IMR-90 (cell line): Measurements from ENCODE around the gene PSMB11. TPM values are rescaled to one million over a fixed set of nuclear protein-coding genes. Genes with fewer than 3 reads are reported as not detected.

ENCODE experiments used
- ATAC-seq: fragments of 200-7000 bp; cut with Tn5 transposase; 2 replicates; pipeline ENCODE4 v1.9.1; 2020; ENCODE audit warnings: low read depth, mild to moderate bottlenecking, moderate library complexity
- BruUV-seq: library from RNA; stranded (reverse); fragments of 400-500 nt; replicated peaks from 2 replicates; lab custom pipeline; 2021; lab: Mats Ljungman, UMichigan
- CTCF ChIA-PET: fragments of 300-600 bp; formaldehyde crosslinking; extraction: SDS; loops from one replicate; lab custom pipeline; 2021; ENCODE audit warnings: antibody characterized with exemption; lab: Yijun Ruan, JAX
- POLR2A ChIA-PET: fragments of 300-600 bp; sonication (Branson Sonifier 250); formaldehyde crosslinking; loops from one replicate; lab custom pipeline; 2022; ENCODE audit warnings: antibody characterized with exemption; ENCODE audit not compliant: unreplicated experiment; lab: Charles Lee
- DNase-seq: peaks from one replicate; pipeline ENCODE4 v3.0.0; 2013
- H2AFZ ChIP-seq: replicated peaks from 2 replicates; pipeline ENCODE3; 2013; ENCODE audit warnings: low read length, mild to moderate bottlenecking; ENCODE audit not compliant: poor library complexity
- H2AK5ac ChIP-seq: 2 replicates; pipeline ENCODE4 v1.6.1; 2013; ENCODE audit warnings: low read depth, low read length, inconsistent platforms
- H2AK9ac ChIP-seq: replicated peaks from 2 replicates; pipeline ENCODE3; 2013; ENCODE audit warnings: mild to moderate bottlenecking, low read depth, low read length, moderate library complexity; ENCODE audit not compliant: poor library complexity
- H2BK120ac ChIP-seq: 2 replicates; pipeline ENCODE4 v1.6.1; 2013; ENCODE audit warnings: low read depth, low read length, inconsistent platforms
- H2BK15ac ChIP-seq: 3 replicates; pipeline ENCODE4 v1.6.1; 2013; ENCODE audit warnings: low read depth, low read length, inconsistent platforms
- H2BK20ac ChIP-seq: 2 replicates; pipeline ENCODE4 v1.6.1; 2013; ENCODE audit warnings: low read depth, mild to moderate bottlenecking, inconsistent platforms, low read length, moderate library complexity
- H2BK5ac ChIP-seq: 2 replicates; pipeline ENCODE4 v1.6.1; 2013; ENCODE audit warnings: mild to moderate bottlenecking, low read depth, low read length, inconsistent platforms; ENCODE audit not compliant: poor library complexity, severe bottlenecking
- H3K14ac ChIP-seq: replicated peaks from 2 replicates; pipeline ENCODE4 v1.6.1; 2013; ENCODE audit warnings: low read depth, low read length, inconsistent platforms
- H3K18ac ChIP-seq: 2 replicates; pipeline ENCODE4 v1.6.1; 2013; ENCODE audit warnings: low read depth, low read length, control low read depth
- H3K23ac ChIP-seq: 2 replicates; pipeline ENCODE4 v1.6.1; 2013; ENCODE audit warnings: low read depth, low read length, inconsistent platforms
- H3K27ac ChIP-seq: 2 replicates; pipeline ENCODE4 v1.5.1; 2013; ENCODE audit warnings: mild to moderate bottlenecking, control low read depth, low read length; ENCODE audit not compliant: insufficient read depth
- H3K27me3 ChIP-seq: 2 replicates; pipeline ENCODE4 v1.6.1; 2013; ENCODE audit warnings: low read length; ENCODE audit not compliant: control insufficient read depth, insufficient read depth
- H3K36me3 ChIP-seq: 2 replicates; pipeline ENCODE4 v1.6.1; 2013; ENCODE audit warnings: low read length, mixed read lengths; ENCODE audit not compliant: control insufficient read depth, insufficient read depth
- H3K4ac ChIP-seq: 2 replicates; pipeline ENCODE4 v1.6.1; 2013; ENCODE audit warnings: low read depth, low read length, inconsistent platforms
- H3K4me1 ChIP-seq: 2 replicates; pipeline ENCODE4 v1.6.1; 2013; ENCODE audit warnings: low read length, mixed read lengths; ENCODE audit not compliant: control insufficient read depth, insufficient read depth
- H3K4me2 ChIP-seq: 2 replicates; pipeline ENCODE4 v1.6.1; 2013; ENCODE audit warnings: low read depth, mild to moderate bottlenecking, control low read depth, low read length, moderate library complexity
- H3K4me3 ChIP-seq: 2 replicates; pipeline ENCODE4 v1.5.1; 2013; ENCODE audit warnings: low read depth, mild to moderate bottlenecking, control low read depth, low read length, moderate library complexity; ENCODE audit not compliant: insufficient read depth
- H3K56ac ChIP-seq: 2 replicates; pipeline ENCODE4 v1.6.1; 2013; ENCODE audit warnings: low read length, inconsistent platforms; ENCODE audit not compliant: insufficient read depth; ENCODE audit errors: extremely low read depth
- H3K79me1 ChIP-seq, 2 experiments: 2 replicates each; pipeline ENCODE4 v1.6.1; 2013; ENCODE audit warnings: low read length in 2 of 2, inconsistent platforms in 1 of 2, low read depth in 1 of 2
- H3K9ac ChIP-seq: 2 replicates; pipeline ENCODE4 v1.6.1; 2013; ENCODE audit warnings: low read depth, low read length, control low read depth
- H3K9me1 ChIP-seq: 2 replicates; pipeline ENCODE4 v1.6.1; 2013; ENCODE audit warnings: low read length, inconsistent platforms; ENCODE audit not compliant: insufficient read depth
- H3K9me3 ChIP-seq: 2 replicates; pipeline ENCODE4 v1.6.1; 2013; ENCODE audit warnings: low read length; ENCODE audit not compliant: control insufficient read depth, insufficient read depth
- H4K20me1 ChIP-seq: 2 replicates; pipeline ENCODE4 v1.6.1; 2013; ENCODE audit warnings: low read length, inconsistent platforms; ENCODE audit not compliant: insufficient read depth
- H4K5ac ChIP-seq: 2 replicates; pipeline ENCODE4 v1.6.1; 2013; ENCODE audit warnings: mild to moderate bottlenecking, low read depth, low read length, control low read depth
- H4K8ac ChIP-seq, 2 experiments: 2 replicates each; pipeline ENCODE4 v1.6.1; 2013; ENCODE audit warnings: low read depth in 2 of 2, low read length in 2 of 2, control low read depth in 1 of 2, inconsistent platforms in 1 of 2
- H4K91ac ChIP-seq: 2 replicates; pipeline ENCODE4 v1.6.1; 2013; ENCODE audit warnings: low read depth, low read length, inconsistent platforms; ENCODE audit not compliant: insufficient read depth
- FOS ChIP-seq: fragments of 150-350 bp; IDR thresholded peaks from 2 replicates; pipeline ENCODE4 v1.6.1; 2016; ENCODE audit warnings: low read depth, low read length
- NFE2L2 ChIP-seq: fragments of 150-350 bp; IDR thresholded peaks from 2 replicates; pipeline ENCODE4 v1.6.1; 2016; ENCODE audit warnings: low read depth, mild to moderate bottlenecking, low read length
- RCOR1 ChIP-seq: IDR thresholded peaks from 2 replicates; pipeline ENCODE4 v1.6.1; 2012; ENCODE audit warnings: mild to moderate bottlenecking, low read length, improper control_type of control experiment; ENCODE audit not compliant: insufficient replicate concordance
- RFX5 ChIP-seq: IDR thresholded peaks from 2 replicates; pipeline ENCODE4 v1.8.0; 2012; ENCODE audit warnings: low read depth, mild to moderate bottlenecking, low read length, moderate library complexity
- dilution Hi-C: fragments of 300-500 bp; cut with HindIII; formaldehyde crosslinking; loops from one replicate; pipeline ENCODE4 v1.14.3; 2018; ENCODE audit warnings: low sequenced_read_pairs; ENCODE audit not compliant: unreplicated experiment
- in situ Hi-C: fragments of 300-500 bp; cut with MboI; formaldehyde crosslinking; loops from 3 replicates; pipeline ENCODE4 v1.14.3; 2019; ENCODE audit warnings: low sequenced_read_pairs, inconsistent platforms, mixed read lengths
- intact Hi-C: fragments of 100-400 bp; cut with micrococcal nuclease; formaldehyde crosslinking; loops from 2 replicates; pipeline ENCODE4 v1.10.0; 2022
- polyA plus RNA-seq, 3 experiments: library from polyadenylated mRNA; depleted of rRNA; stranded (reverse); fragments of >200 nt; gene quantifications; 2 replicates each; pipeline ENCODE4 v1.2.3, GENCODE V29; 2012; ENCODE audit warnings: low replicate concordance in 1 of 3
- total RNA-seq: library from RNA; depleted of rRNA; stranded (reverse); fragments of >200 nt; gene quantifications from 2 replicates; pipeline ENCODE4 v1.2.3, GENCODE V29; 2012
- TF ChIP-seq, protein P1 (sequence below): fragments of 150-350 bp; IDR thresholded peaks from 2 replicates; pipeline ENCODE4 v1.6.1; 2016; ENCODE audit warnings: low read depth, mild to moderate bottlenecking, low read length, moderate library complexity, borderline replicate concordance
- TF ChIP-seq, protein P2 (sequence below): fragments of 150-350 bp; IDR thresholded peaks from 2 replicates; pipeline ENCODE4 v1.6.1; 2017; ENCODE audit warnings: mild to moderate bottlenecking, antibody characterized with exemption, low read length, low read depth

Gene PSMB11
- total and polyA plus RNA-seq, 2 of the 4 experiments (the other 2 are of a cell fraction): not detected

DNA sequence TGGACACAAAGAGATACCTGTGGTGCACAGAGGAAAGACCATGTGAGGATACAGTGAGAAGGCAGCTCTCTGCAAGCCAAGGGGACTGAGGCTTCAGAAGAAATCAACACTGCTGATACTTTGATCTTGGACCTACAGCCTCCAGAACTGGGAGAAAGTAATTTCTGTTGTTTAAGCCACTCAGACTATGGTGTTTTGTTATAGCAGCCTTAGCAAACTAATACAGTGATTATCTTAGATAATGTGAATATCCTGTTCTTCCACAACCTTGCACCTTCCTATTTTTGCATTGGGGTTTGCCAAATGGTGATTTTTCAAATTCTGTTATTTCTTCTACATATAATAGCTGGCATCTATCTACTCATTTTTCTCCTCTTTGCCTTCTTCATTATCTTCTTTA, 23.9 kb upstream of the PSMB11 start:
- H3K4ac ChIP-seq: no peak overlapping the region
- H3K18ac ChIP-seq: no peak overlapping the region
- H2BK15ac ChIP-seq: no peak overlapping the region
- POLR2A ChIA-PET: no interaction called here
- dilution Hi-C loops (no loop called here), in situ Hi-C loops (no loop called here), intact Hi-C loops (loop anchor here (1.0 kb wide), 1 partner anchor 34 kb away; no protein-coding TSS in a partner anchor)
- no peaks in the 10 kb centered on the region for H3K79me1 ChIP-seq
- H4K8ac ChIP-seq: no peak overlapping the region
- DNase-seq (no peak), ATAC-seq (no peak)
- H3K4me3 ChIP-seq: no peak overlapping the region
- H2BK20ac ChIP-seq: no peak overlapping the region
- H2BK120ac ChIP-seq: no peak overlapping the region
- no peaks in the 10 kb centered on the region for H4K20me1 ChIP-seq
- no peak overlapping the region for H3K27ac ChIP-seq
- no peak overlapping the region for H3K4me2 ChIP-seq
- TF ChIP-seq RCOR1 (no peak), NFE2L2 (no peak), FOS (no peak), RFX5 (no peak)
- TF ChIP-seq, protein P1, sequence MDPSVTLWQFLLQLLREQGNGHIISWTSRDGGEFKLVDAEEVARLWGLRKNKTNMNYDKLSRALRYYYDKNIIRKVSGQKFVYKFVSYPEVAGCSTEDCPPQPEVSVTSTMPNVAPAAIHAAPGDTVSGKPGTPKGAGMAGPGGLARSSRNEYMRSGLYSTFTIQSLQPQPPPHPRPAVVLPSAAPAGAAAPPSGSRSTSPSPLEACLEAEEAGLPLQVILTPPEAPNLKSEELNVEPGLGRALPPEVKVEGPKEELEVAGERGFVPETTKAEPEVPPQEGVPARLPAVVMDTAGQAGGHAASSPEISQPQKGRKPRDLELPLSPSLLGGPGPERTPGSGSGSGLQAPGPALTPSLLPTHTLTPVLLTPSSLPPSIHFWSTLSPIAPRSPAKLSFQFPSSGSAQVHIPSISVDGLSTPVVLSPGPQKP: no peak
- TF ChIP-seq, protein P2, sequence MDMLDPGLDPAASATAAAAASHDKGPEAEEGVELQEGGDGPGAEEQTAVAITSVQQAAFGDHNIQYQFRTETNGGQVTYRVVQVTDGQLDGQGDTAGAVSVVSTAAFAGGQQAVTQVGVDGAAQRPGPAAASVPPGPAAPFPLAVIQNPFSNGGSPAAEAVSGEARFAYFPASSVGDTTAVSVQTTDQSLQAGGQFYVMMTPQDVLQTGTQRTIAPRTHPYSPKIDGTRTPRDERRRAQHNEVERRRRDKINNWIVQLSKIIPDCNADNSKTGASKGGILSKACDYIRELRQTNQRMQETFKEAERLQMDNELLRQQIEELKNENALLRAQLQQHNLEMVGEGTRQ: no peak
- H3K56ac ChIP-seq: no peak overlapping the region
- H2AK9ac ChIP-seq: no peak overlapping the region
- H4K91ac ChIP-seq: no peak overlapping the region
- no peak overlapping the region for H2AFZ ChIP-seq
- no peaks in the 10 kb centered on the region; the same call in 1 of the 2 replicates for H3K9me1 ChIP-seq
- no TSS peak for BruUV-seq
- no peaks in the 10 kb centered on the region for H3K9me3 ChIP-seq
- H2BK5ac ChIP-seq: no peak overlapping the region
- no peaks in the 10 kb centered on the region for H3K4me1 ChIP-seq
- no peak overlapping the region for H3K23ac ChIP-seq
- CTCF ChIA-PET: interaction anchor here (0.9 kb wide), 1 partner anchor 23 kb away, joined by 3 read pairs; no protein-coding TSS in a partner anchor
- H3K9ac ChIP-seq: no peak overlapping the region
- H4K5ac ChIP-seq: no peak overlapping the region
- no peak overlapping the region for H3K14ac ChIP-seq
- no peaks in the 10 kb centered on the region for H3K36me3 ChIP-seq
- H3K27me3 ChIP-seq: no peaks in the 10 kb centered on the region
- no peak overlapping the region for H2AK5ac ChIP-seq
